Activated CD4-positive, CD25-positive, alpha-beta regulatory T cell (primary cell): ENCODE measurements around the gene DACT3.

Source experiments
- DNase-seq, 4 experiments: peaks; one replicate each; lab custom pipeline; 2025; lab: John Stamatoyannopoulos, UW

DACT3 gene

GRCh38 chr19:46668662-46669061, 7.7 kb upstream of the DACT3 start:
- no peak for DNase-seq

GRCh38 chr19:46665072-46665471, 4.1 kb upstream of the DACT3 start:
- no peak for DNase-seq

DNA sequence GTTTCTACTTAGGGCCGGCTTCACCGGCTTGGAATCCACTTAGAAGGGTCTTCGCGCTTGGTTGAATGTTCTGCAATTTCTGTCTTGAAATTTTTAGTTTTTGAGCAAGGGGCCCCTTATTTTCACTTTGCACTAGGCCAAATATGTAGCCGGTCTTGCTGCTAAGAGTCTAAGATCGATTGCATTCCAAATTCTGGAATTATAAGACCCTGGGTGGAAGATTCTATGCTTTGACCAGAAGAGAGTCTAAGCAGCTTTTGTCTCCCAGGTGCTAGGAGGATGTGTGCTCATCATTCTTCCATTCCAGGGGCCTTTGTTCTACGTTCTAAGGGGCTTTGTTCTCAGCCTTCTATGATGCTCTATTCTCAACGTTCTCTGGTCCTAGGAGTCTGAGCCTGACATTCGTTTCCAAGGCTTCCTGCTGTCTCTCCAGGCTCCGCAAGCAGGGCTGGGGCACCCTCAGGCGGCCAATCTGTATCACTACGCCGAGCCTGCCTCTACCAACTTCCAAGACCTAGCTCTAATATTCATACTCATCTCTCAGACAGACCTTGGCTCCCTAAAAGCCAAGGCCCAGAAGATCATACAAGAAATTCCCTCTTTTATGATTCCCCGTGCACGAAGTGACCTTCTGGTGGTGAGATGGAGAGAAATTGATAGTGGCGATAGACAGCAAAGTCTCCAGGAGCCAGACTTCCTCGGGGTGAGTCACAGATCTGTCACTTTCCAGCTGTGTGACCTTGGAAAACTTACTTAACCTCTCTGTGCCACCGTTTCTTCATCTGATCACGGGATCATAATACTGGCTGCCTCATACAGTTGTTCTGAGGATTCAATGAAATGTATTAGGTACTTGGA, 982 bp upstream of the DACT3 start:
- peak; percentile 24 to 67 (median 42) for DNase-seq

DNA sequence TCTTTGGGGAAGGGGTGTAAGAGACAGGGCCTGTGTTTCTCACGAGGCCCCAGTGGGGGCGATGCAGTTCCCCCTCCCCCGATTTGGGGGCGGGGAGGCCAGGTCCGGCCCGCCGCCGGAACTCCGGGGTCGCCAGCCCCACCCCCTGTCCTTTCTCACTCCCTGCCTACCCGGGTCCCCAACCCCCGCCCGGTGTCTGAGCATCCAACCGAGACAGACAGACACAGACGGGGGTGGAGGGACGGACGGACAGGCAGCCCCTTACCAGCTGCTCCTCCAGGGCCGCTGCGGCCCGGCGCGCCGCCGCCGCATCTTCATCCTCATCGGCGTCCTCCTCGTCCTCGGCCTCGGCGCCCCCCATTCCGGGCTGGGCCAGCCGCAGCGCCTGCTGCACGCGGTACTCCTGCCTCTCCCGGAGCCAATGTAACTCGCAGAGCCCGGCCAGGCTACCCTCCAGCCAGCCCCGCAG, 397 bp downstream of the DACT3 start:
- no peak for DNase-seq

- no peak for DNase-seq
Observed at GRCh38 chr19:46660008-46660517, 919 bp downstream of the DACT3 start.

DNA sequence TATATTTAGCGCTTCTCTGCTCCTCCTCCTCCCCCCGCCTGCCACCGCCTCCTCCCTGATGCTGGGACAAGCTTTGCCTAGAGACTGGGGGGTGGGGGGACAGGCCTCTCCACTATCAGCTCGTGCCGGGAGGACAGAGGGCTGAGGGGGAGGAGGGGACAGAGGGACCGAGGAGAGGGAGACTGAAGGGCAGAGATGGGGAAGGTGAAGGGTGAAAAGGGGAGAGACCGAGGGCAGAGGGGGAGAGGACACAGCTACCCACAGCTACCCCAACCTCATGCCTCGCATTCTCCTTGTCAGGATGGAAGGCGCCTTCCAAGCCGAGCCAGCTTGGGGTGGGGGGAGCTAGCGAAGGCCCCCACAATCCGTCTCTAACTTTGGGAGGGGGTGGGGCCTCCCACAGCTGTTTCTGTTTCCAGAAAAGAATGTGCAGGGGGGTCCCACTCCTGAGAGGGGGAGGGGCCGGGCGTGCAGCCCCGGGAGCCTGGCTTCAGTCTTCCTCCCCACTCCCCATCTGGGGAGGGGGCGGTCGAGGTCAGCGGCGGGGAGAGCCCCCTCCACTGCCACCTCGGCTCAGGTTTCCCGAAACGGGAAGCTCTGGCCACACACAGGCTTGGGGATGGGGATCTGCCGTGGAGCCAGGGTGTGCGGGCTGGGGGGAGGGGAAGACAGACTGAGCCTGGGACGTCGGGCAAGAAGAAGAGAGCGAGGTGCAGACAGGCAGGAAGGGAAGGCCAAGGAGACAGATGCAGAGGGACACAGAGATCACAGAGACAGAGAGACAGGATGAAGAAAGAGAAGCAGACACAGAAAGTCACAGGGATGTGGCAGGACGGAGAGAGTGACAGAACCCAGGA, 1.6 kb downstream of the DACT3 start:
- DNase-seq = no peak

- DNase-seq = no peak
Observed at GRCh38 chr19:46656541-46656940, 4.4 kb downstream of the DACT3 start.

GRCh38 chr19:46654621-46655152, 6.3 kb downstream of the DACT3 start:
- DNase-seq = no peak

DNA sequence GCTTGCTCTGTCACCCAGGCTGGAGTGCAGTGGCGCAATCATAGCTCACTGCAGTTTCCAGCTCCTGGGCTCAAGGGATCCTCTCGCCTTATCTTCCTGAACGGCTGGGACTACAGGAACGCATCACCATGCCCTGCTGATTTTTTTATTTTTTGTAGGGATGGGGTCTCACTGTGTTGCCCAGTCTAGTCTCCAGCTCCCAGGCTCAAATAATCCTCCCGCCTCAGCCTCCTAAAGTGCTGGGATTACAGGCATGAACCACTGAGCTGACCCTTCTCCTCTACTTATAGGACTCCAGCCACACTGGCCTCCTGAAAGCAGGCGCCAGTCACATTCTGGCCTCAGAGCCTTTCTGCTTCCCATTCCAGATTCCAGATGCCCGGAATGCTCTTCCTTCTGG, 10.5 kb downstream of the DACT3 start:
- DNase-seq = no peak

DNA sequence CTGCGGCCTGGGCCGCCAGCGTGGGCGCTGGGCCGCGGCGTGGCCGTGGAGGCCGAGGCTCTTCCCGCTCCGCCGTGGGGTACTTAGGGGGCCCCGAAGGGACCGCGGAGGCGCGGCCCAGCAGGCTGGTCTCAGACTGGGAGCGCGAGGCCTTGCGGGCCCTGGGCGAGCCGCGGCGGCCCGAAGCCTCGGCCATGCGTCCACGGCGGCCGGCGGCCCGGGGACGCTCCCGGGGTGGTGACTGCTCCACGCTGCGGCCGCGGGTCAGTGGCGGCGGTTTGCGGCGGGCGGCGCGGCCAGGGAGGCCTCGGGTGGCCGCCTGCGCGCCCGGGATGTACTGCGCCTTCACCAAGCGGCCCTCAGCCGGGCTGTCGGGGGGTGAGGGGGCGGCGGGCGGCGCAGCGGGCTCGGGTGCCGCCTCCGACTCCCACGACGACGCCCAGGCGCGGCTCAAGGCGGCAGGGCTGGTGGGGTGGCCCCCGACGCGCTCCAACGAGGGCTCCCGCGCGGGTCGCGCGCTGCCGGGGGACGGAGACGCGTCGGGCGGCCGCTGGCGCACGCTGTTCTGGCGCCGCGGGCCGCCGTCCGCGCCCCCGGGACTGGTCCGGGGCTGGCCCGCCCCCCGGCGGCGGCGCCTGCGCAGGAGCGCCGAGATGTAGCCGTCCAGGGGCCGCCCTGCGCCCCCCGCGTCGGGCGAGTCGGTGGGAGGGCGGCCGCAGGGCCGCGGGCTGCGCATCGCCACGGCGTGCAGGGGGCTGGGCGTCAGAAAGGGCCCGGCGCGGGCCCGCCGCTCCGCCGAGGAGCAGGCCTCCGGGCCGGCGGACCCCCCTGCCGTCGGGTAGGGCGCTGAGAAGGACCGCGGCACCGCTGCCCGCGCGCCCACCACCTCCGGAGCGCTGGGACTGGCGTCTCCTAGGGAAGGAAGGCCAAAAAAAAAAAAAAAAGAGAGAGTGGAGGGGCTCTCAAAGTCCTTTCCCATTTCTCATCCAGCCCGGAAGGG, 11.7 kb downstream of the DACT3 start:
- DNase-seq = no peak

- no peak for DNase-seq
Observed at GRCh38 chr19:46648060-46648960, 12.7 kb downstream of the DACT3 start.

DNA sequence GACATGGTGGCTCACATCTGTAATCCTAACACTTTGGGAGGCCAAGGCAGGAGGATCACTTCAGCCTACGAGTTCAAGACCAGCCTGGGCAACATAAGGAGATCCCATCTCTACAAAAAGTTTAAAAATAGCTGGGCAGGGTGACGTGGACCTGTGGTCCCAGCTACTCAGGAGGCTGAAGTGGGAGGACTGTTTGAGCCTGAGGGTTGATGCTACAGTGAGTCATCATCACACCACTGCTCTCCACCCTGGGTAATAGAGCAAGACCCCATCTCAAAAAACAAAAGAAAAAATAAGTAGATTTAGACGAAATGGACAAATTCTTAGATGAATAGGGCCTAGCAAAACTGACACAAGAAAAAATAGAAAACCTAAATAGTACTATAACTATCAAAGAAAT, 14.6 kb downstream of the DACT3 start:
- DNase-seq = no peak

- DNase-seq = no peak
Observed at GRCh38 chr19:46644720-46645119, 16.3 kb downstream of the DACT3 start.

- DNase-seq = no peak
Observed at GRCh38 chr19:46640656-46641055, 20.3 kb downstream of the DACT3 start.

DNA sequence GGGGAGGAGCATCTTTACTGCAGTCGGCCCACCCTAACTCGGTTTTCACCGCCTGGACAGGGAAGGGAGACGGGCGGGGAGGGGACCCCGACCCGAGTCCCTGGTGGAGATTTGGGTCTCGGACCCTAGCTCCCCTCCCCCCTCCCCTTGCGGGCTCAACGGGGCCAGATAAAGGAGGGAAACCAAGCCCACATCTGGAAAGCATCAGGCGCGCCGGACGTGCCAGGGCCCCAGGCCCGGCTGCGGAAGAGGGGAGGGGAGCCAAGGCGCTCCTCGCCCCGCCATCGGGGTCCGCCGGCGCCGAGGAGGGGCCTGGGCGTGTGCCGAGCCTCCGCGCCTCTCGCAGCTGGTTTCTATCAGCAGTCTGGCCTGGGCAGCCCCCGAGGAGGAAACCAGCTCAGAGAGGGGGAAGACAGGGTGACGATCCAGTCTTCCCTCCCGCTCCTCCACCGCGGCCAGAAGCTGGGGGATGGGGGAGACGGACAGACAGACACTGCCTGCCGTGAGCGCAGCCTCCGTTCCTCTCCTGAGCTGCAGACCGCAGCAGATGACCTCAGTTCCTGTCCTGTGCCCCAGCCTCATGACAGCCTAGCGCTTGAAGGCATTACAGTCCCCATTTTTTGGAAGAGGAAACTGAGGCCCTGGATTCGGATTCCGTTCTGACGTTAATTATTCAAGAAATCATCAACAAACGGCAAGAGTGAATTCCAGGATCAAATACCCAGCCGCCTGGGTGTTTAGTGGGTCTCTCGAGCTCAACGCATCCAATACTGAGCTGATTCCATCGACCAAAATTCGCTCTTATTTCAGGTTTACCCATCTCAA, 21.4 kb downstream of the DACT3 start:
- no peak for DNase-seq

- peak in 1 of 4 experiments; percentile 18 for DNase-seq
Observed at GRCh38 chr19:46637224-46637623, 23.8 kb downstream of the DACT3 start.

DNA sequence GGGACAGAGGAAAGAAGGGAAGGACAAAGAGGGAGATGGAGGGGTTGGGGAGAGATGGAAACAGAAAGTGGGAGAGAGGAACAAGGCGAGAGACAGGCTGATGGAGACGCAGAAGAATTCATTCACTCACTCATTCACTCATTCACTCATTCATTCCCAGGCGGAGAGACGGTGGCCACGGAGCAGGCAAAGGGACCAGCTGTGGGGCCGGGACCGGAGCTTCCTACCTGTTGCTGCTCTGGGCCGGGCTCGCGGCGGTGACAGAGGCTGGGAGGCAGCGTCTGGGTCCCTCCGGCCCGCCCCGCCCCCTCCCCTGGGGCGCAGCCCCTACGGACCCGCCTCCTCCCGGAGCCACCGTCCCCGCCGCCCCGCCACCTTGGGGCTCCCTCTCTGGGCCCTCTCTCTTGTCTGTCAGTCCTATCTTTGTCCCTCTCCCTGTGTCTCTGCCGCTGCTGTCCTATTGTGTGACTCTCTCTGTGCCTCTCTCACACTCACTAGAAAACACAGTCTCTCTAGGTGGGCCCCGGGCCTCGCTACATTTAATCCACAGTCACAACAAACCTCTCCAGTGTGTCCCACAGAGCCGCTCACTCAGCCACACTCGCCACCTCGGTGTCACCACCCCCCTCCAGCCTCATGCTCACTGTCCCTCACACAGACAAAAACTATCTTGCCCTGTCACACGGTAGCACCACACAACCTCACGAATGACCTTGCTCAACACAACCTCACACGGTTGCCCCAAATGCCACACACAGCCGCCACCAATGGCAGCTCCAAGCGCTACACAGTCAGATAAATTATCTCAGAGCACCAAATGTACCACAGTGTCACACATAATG, 24.8 kb downstream of the DACT3 start, which contains the start of gene GNG8:
TSS of gene GNG8 (minus strand) at position 283 of the 842 bp plus-strand sequence. CDS start 1,520 bp downstream, outside the sequence.
- DNase-seq = no peak

GRCh38 chr19:46634656-46635218, 26.2 kb downstream of the DACT3 start:
- DNase-seq = no peak
